Stimulated activated CD4-positive, alpha-beta T cell treated with anti-CD3 and anti-CD28 coated beads, Interleukin-12 subunit alpha, Interleukin-12 subunit beta, amount 100 ng/mL, for 24 hours (primary cell): ENCODE measurements around the gene FAM120AOS.

Source experiments
- DNase-seq, 2 experiments: peaks; one replicate each; pipeline ENCODE4 v3.0.0-alpha.2; 2020; ENCODE audit warnings: low read depth in 2 of 2

FAM120AOS gene

DNA sequence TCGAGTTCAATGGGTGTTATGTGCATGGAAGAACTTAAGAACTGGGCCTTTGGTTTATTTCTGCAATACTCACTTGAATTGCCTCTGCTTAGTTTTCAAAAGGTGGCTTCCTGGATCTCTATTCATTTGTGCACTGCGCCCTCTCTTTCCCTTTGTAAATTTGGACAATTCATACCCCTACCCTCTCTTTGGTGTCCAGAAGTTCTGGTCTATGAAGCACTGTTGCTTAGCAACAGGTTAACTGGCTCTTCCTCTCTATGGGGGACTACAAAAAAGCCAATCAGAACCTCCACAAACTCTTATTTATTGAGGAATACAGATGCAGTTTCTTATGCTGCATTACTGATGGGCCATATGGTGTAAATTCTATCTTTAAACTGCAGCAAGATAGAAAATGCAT, 15.4 kb downstream of the FAM120AOS start:
- no peak for DNase-seq

DNA sequence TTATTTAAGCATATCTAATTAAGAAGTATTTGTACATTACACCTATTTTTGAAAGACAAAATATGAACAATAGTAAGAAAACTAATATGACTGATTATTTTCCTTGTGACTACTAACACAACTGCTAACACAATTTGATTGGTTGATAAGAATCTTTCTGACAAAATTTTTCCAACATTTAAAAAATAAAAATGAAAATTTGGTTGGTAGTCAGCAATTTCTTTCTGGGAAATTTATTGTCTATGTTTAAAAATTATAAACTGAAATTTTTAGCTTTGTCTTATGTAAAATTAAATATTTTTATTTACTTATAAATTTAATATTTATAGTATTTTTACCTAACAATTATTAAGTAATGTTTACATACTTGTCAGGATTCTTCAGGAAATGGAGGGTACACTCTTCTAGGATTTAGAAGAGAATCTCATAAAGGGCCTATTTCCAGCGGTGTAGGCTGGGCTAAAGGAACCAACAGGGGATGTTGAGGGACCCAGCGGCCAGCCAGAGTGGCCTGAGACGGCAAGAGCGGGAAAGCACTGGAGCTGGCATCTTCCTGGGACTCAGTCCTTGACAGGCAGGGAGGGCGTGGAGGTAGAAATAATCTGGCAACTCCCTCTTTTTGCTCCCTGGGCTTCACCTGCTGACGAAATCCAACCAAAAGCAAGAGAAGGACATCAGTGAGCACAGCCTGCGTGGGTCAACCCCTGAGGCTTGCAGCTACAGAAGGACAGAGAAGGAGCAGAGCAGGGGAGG, 16.6 kb downstream of the FAM120AOS start:
- no peak for DNase-seq

DNA sequence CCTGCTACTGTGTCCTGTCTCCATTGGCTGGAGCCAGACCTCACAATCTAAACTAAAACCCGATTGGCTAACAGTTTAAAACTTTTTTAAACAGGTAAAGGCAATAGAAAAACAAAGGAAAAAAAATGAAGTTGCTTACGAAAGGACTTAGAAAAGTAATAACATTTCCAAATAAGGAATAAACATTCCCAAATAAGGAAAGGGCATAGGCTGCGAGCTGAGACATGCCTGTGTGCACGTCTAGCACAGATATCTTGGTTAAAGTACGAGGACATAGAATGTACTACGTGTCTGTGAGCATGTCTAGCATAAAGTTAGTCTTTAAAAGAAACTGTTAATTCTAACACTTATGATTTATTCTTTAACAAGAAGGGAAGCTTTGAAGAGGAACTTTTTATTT, 17.2 kb downstream of the FAM120AOS start:
- DNase-seq, result no peak

DNA sequence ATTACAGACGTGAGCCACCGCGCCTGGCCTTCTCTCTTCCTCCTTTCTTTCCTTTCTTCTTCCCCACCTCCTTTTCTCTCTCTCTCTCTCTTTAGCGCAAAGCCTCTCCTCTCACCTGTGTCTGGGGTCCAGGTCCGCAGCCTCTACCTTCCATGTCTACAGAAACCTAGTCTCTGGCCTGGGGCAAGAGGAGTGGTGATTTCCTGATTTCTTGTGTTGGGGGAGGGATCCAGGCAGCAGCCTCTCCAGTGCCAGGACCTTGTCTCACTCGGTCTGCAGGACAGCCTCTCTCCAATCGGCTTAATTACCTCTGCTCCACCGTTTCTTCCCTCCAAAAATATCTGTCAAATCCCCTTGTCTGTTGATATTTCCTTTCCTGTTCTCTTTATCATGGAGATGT, 18.0 kb downstream of the FAM120AOS start:
- DNase-seq, result no peak

DNA sequence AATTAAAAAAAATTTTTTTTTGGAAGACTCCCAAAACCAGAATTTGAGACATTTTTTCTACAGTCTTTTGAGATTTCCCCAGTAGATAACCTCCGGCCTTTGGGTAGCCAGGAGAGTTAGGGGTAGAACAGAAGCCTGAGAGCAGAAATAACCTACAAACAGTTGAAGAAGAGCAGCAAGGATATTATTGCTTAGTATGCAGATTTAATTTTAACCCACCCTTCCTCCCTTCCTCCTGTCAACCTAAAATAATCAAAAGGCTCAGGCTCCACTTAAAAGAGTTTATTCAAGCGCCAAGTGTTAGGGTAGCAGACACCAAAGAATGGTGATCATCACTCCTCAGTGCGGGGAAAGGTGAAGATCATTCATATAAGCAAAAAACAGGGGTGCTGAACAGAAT, 19.3 kb downstream of the FAM120AOS start:
- DNase-seq, result no peak

DNA sequence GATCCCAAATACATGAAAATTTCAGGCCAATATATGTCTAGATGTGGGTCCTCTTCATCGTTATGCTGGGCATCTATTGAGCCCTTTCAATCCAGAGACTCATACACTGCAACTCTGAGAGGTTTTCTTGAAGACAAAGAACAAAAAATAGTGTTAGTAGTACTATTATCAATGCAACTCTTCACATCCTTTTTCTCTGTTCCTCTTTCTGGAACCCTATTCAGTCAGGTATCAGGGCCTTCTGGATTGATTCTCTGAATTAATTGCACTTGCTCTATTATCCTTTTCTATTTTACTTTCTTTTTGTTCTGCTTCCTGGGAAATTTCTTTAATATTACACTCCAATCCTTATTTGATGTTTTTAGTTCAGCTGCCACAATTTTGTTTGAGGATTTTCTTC, 20.4 kb downstream of the FAM120AOS start:
- no peak for DNase-seq

DNA sequence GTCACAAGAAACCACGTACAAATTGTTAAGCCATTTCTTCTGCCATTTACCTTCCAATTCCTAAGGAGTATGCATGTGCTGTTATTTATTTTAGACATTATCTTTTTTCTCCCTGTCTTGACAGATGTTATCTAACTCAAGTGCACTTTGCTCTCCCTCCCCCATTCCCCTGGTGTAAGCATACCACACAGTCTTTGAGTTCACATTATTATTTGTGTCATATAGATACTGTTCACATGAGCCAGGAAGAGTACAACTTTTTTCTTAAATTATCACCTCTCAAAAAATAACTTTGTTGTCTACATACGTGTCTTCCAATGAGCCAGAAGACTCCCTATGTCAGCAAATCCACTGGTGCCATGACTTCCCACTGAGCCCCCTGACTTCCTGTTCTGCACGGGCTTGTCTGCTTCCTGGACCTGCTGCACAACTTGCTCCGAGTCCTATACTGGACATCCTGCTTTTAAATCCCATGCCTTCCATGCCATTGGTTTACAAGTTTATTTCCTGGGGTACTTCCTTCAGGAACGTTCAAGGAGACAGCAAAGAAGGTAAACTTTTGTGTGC, 21.8 kb downstream of the FAM120AOS start:
- DNase-seq, result no peak

DNA sequence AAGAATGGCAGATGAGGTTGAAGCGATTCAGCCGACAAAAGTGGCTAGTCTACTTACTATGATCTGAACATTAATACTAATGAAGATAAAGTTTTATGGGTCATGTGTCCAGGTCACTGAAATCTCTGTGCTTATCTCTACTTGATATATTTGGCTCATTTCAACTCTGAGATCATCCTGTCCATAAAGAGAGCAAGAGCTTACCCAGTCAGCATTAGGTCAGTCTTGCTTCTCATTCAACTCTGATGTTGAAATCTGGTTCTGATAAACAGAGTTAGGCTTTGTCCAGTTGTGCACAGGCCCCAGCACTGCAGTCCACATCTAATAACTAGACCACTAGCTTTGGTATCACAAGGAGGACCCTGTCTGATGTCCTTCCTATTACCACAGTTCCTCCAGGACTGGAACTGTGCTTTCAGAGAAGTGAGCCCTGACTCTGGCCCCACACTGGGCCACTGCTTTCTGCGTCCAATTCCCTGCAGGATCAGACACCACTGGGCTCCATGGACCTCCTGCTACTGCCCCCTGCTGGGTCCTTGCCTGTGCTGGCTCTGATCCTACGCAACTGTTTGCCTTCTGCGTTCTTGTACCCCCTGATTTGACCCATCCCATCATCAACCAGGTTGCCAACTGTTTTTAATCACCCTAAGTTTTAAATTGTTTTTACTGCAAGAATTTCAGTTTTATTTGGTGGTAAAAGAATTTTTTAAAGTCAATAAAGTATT, 25.6 kb downstream of the FAM120AOS start:
- no peak for DNase-seq

DNA sequence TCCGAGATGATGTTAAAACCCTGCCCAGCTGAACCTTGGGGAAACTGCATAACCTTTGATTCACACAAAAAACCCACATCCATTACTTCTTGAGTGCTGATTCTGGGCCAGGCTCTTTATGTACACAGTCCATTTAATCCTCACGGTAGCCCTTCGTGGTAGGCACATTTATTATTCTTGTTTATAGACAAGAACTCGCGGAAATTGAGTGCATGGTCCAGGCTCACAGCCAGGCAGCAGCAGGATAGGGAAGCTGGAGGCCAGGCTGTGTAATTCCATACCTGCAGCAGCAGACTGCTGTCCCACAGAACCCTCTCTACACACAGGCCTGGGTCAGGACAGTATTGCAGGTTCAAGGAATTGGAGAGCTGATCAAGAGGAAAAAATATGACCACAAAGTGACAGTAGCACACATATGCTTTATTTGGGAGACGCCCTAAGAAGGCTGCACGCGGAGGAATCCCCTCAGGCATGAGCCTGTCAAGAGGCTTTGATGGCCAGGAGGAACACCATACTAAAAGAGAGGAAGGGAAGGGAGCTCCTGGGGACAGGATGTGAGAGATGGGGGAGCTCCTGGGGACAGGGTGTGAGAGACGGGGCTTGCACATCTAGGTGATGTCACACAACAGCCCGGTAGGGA, 30.3 kb downstream of the FAM120AOS start:
- DNase-seq, result no peak

DNA sequence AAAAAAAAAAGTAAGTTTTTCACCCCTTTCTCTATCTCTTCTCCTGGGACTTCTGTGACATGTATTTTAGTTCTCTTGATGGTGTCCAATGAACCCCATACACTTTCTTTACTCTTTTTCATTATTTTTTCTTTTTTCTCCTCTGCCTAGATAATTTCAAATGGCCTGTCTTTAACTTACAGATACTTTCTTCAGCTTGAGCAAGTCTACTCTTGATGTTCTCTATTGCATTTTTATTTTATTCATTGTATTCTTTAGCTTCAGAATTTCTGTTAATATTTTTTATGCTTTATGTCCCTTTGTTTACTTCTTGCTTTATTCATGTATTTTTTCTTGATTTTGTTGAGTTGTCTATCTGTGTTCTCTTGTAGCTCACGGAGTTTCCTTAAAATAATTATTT, 34.4 kb downstream of the FAM120AOS start:
- no peak for DNase-seq

DNA sequence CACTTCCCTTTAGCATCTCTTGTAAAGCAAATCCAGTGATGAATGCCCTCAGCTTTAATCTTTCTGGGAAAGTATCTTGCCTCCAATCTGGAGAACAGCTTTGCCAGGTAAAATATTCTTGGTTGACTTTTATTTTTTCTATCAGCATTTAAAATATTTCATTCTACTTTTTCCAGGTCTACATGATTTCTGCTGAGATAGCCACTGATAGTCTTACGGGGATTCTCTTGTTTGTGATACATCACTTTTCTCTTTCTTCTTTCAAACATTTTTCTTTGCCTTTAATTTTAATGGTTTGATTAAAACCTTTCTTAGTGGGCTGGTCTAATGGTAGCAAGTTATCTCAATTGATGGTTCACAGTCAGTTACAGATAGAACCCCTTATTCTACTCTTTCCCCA, 35.8 kb downstream of the FAM120AOS start:
- DNase-seq, result no peak

DNA sequence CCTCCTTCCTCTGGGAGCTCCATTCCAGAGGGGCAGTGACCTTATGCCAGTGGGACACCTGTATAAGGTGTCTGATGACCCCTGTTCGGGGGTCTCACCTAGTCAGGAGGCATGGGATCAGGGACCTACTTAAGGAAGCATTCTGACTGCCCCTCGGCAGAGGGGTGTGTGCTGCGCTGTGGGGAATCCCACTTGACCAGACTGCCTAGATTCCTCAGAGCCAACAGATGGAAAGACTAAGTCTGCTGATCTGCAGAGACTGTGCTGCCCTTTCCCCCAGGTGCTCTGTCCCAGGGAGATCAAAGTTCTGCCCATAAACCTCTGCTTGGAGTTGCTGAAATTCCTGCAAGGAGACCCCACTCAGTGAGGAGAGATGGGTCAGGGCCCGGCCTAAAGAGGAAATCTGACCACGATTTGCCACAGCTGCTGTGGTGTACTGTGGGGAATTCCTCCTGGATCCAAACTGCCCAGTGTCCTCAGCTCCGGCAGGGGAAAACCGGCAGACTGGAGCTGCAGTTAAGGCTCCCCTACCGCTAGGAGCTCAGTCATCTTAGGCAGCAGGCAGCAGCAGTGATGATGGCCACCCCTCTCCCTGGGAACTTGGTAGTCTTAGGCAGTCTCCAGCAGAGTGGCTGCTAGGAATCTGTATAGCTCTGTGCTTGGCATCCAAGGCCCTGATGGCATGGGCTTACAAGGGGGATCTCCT, 36.7 kb downstream of the FAM120AOS start:
- no peak for DNase-seq

DNA sequence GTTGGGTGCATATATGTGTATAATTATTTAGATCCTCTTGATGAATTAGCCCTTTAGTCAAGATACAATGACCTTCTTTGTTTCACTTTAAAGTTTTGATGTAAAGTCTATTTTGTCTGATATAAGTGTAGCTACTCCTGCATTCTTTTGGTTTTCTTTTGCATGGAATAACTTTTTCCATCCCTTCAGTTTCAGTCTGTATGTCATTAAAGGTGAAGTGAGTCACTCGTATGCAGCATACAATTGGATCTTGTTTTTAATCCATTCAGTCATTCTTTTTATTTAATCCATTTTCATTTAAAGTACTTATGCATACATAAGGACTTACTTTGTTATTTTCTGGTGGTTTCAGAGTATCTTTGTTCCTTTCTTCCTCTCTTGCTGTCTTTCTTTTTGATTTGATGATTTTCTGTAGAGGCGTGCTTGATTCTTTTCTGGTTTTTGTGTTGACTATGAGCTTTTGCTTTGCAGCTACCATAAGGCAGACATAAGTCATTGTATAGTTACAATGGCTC, 38.1 kb downstream of the FAM120AOS start:
- no peak for DNase-seq

DNA sequence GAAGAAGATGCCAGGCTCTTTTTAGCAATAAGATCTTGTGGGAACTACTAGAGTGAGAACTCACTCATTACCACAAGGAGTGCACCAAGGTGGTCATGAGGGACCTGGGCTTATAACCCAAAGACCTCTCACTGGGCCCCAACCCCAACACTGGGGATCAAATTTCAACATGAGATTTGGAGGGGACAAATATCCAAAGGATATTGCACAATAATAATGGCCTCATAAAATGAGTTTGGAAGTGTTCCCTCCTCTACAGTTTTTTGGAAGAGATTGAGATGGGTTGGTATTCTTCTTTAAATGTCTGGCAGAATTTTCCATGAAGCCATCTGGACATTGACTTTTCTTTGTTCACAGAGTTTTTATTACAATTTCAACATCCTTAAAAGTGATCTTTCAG, 39.9 kb downstream of the FAM120AOS start:
- no peak for DNase-seq

DNA sequence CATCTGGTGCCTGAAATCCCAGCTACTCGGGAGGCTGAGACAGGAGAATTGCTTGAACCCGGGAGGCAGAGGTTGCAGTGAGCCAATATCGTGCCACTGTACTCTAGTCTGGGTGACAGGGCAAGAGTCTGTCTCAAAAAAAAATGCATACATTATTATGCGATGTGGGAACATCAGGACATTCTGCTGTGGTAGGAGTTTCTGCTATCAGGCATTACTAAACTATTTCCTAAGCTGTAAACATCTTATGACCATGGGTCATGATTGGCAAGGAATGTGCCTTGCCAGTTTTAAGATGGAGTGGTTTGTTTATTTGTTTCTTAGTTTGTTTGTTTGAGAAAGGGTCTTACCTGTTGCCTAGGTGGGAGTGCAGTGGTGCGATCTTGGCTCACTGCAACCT, 47.0 kb downstream of the FAM120AOS start:
- no peak for DNase-seq

DNA sequence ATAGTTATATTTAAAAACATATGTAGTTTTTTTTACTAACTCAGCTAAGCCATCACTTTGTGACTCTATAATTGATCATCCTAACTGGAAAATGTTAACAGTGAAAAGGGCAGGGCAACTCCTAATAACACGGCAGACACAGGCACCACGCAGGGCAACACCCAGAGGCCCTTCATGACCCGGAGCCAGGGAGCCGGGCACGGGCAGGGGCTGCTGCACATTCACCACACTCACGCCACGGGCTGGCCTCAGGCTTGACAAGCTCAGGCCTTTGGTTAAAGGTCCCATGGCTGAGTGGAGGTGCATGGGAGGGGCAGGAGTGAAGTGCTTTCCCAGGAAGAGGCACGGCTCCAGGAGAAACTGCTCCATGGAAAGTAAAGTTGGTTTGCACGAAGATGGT, 54.9 kb downstream of the FAM120AOS start:
- DNase-seq, result no peak

DNA sequence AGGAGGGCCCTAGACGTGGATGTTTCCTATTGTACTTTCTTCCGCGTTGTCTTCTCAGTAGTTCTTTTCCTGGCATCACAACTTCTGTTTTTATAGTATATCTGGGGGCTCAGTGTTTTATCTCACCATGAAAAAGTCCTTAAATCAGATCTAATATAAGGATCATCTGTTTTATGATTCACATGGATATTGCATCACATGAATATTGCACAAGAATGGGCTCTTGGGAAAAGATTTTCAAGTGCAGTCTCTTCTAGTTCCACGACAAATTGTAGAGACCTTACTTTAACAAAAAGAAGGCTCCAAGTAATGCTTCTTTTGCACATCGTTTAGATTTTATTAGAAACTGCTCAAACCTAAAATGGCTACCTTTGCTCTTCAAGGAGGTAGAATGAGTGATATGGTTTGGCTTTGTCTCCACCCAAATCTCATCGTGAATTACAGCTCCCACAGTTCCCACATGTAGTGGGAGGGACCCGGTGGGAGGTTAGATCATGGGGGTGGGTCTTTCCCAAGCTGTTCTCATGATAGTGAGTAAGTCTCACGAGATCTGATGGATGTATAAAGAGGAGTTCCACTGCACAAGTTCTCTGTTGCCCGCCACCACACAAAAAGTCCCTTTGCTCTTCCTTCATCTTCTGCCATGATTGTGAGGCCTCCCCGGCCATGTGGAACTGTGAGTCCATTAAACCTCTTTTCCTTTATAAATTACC, 55.6 kb downstream of the FAM120AOS start:
- no peak for DNase-seq
